Inferior parietal cortex (tissue), 1 donor: ENCODE measurements around the gene MYL6.

Experiments
- DNase-seq: peaks from one replicate; pipeline ENCODE4 v3.0.0-alpha.2; 2016; ENCODE audit errors: extremely low spot score

MYL6 gene

DNA sequence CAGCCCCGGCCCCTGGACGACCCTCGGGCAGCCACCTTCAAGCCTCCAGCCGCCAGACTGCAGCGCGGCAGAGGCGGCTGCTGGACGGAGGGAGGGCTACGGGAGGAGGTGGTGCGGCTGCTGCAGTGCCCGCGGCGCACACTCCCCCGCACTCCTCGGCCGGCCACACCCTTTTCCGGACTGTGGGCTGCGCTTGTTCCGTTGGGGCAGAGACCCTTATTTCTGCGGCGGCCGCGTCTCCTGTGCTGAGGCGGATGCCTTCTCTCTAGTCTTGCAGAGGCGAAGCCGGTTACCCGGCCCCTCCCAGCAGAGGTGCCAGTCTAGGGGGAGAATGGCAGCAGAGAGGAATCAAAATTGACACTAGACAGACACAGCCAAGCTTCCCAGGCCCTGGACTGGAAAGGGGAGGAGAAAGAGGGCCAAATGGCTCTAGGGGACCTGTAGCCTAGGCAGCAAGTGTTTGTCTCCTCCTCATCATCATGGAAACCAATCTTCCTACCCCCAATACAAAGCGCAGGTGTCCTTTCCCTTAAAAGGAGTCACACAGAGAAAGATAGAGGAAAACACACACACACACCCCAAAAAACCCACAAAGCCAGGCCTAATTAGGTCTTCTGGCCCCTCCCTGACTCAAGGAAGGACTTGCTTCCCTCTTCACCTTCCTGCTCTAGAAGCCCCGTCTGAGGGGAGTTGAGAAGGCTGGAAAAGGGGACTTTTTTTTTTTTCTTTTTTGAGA lies 28.8 kb upstream of the MYL6 start:
- no peak for DNase-seq

DNA sequence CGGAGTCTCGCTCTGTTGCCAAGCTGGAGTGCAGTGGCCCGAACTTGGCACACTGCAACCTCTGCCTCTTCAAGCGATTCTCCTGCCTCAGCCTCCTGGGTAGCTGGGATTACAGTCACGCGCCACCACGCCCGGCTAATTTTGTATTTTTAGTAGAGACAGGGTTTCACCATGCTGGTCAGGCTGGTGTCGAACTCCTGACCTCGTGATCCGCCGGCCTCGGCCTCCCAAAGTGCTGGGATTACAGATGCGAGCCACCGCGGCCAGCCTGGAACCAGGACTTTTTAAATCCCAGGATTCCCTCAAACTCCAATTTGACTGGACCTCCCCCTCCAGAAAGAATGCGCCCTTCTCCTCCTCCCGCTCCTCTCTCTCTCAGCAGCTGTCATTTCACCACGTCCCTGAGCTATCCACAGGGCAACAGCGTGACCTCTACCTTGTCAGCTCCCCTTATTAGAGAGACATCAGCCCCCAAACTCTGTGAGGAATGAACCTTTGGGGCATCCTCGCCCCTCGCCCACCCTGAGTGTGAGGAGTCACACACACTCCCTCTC lies 28.1 kb upstream of the MYL6 start:
- DNase-seq: no peak

DNA sequence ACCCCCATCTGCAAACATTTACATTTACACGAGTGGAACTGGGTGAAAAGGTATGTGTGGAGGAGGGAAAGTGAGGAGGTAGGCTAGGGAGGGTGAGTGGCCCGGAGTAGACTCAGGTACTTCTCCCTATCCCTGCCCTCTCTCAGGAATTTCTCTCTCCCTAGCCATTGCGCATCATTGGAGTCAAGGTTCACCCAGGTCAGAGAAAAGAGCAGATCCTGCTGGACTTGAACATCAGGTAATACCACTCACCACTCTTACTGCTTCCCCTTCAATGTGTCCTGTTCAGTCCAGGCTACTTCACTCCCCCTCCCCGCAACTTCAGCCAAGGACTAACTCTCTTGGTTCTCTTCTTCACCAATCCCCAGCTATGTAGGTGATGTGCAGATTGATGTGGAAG lies 27.3 kb upstream of the MYL6 start:
- DNase-seq: no peak

DNA sequence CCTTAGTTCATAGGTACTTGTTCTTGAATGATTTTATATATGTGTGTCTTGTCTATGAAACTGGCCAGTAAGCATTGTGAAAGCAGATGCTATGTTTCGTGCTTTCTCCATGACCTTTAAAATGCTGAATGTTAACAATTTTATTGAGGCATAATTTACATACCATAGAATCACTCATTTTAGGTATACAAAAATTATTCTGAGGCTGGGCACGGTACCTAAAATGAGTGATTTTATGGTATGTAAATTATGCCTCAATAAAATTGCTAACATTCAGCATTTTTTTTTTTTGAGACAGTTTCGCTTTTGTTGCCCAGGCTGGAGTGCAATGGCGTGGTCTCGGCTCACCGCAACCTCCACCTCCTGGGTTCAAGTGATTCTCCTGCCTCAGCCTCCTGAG lies 23.3 kb upstream of the MYL6 start:
- no peak for DNase-seq

DNA sequence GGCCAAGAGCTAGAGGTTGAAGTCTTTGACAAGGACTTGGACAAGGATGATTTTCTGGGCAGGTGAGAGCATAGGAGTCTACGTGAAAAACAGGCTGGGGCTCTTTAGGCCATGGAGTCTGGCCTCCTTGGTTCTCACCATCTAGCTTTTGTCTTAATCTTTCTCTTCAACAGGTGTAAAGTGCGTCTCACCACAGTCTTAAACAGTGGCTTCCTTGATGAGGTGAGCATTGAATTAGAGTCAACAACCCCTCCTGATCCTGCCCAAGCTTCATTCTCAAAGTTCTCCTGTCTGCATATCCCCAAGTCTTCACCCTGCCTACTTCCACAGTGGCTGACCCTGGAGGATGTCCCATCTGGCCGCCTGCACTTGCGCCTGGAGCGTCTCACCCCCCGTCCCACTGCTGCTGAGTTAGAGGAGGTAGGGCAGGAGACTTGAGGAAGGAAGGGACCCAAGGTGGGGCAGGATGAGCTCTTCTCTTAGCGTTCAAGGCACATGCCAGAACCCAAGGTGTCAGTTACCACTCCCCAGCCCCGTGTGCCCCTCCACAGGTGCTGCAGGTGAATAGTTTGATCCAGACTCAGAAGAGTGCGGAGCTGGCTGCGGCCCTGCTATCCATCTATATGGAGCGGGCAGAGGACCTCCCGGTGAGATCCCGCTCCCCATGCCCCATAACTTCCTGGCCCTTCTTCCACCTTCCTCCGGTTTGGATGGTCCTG lies 20.1 kb upstream of the MYL6 start:
- no peak for DNase-seq

DNA sequence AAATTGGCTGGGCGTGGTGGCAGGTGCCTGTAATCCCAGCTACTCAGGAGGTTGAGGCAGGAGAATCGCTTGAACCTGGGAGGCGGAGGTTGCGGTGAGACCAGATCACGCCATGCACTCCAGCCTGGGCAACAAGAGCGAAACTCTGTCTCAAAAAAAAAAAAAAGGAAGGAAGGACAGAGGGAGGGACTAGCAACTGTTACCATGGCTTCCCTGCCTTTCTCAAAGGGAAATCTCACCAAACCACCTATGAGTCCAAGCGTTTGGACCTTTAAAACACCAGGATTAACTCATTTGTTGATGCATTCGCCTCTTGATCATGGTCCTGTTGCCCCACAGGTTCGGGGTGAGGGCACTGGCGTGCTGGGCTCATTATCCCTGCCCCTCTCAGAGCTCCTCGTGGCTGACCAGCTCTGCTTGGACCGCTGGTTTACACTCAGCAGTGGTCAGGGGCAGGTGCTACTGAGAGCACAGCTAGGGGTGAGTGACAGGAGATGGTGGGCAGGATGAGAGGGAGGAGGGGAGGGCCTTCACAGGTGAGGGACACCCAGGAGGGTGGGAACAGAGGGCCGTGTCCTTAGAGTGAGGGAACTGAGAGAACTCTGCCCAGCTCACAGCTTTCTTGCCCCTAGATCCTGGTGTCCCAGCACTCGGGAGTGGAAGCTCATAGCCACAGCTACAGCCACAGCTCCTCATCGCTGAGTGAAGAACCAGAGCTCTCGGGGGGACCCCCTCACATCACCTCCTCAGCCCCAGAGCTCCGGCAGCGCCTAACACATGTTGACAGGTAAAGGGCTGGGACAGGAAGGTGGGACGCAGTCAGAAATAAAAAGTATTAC lies 16.0 kb upstream of the MYL6 start:
- no peak for DNase-seq

DNA sequence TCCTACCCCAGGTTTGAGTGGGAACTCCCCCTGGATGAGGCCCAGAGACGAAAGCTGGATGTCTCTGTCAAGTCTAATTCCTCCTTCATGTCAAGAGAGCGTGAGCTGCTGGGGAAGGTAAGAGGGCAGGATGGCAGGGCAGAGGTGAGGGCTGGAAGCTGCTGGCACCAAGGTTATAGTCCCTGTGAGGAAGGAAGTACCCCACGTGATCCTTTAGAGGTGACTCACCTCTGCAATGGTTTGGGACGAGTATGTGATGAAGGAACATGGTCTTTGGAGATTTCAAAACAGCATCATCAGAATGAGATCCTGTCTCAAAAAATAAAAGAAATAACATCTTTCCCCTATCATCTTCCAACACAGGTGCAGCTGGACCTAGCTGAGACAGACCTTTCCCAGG lies 14.9 kb upstream of the MYL6 start:
- DNase-seq: no peak

DNA sequence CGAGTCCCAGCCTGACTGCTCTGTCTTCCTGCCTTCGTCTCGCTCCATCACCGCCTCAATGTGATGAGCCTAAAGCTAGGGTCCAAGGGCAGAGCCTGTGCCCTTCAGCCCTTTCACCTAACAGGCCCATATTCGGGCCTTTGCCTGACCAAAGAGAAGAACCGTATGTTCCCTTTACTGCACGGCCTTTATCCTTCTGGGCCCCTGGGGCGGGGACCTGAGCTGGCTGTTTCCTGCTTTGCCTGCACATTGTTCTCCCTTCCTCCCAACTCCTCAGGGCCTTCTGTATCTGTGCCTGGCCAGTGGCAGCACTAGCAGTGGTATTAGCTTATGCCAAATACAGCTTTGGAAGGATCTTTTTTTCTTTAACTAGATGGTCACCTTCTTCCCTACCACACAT lies 14.3 kb upstream of the MYL6 start:
- DNase-seq: no peak

DNA sequence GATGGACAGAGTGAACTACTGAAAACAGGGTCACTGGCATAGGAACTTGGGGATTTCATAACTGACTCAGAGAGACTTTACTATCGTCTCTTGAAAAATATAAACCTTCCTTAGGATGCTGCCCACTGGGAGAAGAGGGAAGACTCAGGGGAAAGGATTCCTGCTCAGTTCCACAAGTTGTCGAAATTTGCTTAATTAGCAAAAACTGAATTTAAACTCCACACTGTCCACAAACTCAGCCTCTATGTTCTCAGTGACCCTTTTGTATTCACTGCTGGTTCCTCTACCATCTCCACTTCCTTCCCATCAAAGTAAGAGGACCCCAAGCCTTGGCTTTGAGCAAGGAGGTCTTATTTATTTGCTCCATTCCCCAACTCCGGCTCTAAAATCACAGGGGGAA lies 12.9 kb upstream of the MYL6 start:
- DNase-seq: no peak

DNA sequence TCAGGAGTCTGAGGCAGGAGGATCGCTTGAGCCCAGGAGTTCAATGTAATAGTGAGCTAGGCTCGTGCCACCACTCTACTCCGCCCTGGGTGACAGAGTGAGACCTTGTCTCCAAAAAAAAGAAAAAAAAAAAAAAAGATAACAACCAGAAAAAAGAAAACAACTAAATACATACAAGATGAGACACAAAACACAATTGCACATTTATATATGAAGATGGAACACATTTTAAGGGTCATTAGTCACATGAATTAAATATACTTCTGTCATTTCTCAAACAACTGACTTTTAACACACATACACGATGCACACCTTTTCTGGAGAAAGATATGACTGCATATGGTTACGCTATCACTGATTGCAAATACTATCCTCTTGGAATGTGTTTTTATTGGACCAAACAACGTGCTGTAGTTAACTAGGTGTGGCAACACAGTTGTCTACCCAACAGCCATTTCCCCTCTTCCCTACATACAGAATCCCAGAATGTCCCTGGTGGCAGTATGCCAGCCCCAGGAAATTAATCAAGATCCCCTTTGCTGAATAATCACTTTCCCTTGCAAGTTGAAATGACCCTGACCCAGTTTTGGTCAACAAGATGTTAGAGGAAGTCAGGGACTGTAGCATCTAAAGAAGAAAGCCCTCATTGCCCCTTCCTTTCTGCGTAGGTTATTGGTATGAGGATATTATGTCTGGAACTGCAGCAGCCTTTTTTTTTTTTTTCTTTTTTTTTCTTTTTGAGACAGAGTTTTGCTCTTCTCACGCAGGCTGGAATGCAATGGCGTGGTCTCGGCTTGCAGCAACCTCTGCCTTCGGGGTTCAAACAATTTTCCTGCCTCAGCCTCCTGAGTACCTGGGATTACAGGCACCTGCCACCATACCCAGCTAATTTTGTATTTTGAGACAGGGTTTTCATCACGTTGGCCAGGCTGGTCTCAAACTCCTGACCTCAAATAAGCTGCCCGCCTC lies 11.4 kb upstream of the MYL6 start:
- DNase-seq: no peak

DNA sequence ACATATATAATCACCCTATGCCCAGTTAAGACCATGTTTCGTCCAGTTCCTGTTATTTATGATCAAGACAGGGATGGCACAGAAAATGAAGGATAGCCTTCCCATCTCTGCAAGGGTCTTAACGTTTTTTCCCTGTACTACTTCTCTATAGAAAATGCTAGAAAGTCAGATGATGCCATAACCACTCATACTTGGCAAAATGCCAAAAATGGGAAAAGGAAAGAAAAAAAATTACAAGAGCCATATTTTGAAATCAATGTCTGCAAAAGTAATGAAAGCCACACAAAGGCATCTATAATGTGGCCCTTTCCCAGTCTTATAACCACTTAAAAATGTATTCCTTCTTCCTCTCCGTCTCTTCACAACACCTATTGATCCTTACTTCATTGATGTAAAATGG lies 7.6 kb upstream of the MYL6 start:
- no peak for DNase-seq

DNA sequence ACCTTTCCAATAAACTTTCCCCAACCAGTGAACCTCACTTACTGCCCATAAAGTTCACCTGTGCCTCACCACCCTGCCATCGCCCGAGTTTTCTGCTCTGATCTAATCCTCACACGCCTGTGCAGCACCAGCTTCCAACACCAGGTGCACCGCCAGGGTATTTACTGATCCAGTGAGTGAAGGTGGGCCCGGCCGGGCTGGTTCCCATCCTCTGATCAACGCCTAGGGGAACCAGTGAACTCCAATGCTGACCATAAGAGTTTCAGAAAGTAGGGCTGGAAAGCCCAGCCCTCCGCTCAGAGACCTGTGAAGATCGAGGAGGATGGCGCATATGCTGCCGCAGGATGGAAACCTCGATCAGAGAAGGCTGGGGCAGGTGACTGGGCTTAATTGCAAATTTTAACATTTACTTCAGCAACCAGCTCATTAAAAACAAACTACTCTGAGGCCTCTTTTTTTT lies 6.5 kb upstream of the MYL6 start:
- DNase-seq: no peak

DNA sequence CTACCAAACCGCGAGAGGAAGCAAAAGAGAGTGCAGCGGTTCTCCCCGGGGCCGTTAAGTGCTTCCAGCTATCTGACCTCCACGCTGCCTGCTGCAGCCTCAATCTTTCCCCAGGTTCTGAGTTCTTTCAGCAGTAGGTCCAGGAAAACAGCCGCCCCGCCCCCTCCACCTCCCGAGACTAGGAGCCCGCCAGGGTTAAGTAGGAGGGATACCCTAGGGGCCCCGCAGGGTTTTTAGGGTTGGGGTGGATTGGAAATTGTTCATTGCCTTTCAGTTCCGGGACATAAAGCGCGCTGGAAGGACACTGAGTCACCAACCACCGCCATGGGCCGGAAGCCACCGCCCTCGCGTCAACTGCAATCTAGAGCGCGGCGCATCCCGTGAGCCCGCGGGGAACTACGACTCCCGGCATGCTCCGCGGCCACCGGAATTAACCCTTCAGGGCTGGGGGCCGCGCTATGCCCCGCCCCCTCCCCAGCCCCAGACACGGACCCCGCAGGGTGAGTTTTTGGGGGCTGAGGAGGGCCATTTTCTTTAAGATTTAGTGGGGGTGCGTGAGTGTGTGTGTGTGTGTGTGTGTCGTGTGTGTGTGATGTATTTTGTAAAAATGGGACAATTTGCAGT lies 5.9 kb upstream of the MYL6 start, which contains the start of gene MYL6B:
Gene MYL6B, plus strand, starts transcription at position 456 of the 624 bp plus-strand sequence. CDS start 1,332 bp downstream, outside the sequence.
- peak; percentile 92 for DNase-seq

DNA sequence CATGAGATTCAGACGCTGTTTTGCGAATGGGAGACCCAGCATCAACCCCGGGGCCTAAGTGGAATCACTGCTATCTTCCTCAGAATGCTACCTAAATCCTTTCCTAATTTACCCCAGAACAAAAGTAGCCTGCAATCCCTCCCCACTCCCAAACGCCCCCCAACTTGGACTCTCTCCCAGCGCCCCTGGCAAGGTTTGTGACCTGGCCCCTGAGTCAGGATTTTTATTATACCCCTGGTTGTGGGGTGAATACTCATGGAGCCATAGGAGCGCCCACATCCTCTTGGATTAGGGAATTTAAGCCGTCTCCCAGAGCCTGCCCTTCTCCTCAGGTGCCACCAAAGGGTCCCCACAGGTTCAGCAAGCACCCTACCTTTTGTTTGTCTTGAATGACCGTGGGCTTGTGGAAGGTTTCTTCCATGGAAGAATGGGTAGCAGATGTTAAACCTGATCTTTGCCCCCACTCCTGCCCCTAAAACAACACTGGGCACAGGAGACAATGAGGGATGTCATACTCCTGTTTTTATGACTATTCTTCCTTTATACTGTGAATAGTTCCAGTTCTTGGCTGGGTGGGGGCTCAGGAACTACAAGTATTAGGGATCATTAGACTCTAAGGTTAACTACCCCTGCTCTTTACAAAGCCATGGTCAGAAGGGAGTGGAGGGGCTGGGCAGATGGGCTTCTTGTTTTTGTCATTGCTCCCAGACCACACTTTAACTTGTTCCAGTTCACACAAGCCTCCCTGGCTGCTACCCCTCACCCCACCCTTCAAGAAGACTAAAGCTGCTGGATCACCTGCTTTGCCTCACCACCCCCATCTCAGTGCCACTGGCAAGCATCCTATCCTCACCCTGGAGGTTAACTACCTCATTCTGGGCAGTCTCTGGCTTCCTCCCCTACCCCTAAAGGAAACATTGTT lies 5.1 kb upstream of the MYL6 start:
- DNase-seq: no peak

DNA sequence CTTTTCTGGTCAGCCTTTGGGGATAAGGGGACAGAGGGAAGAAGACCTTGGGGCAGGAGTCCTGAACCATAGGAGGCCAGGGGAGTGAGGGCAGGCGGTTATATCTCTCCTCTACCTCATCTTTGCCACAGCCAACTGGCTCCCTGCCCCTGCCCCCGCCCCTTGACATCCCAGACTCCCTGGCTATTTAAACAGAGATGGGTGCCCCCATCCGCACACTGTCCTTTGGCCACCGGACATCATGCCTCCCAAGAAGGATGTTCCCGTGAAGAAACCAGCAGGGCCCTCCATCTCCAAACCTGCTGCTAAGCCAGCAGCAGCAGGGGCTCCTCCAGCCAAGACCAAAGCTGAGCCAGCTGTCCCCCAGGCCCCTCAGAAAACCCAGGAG lies 4.5 kb upstream of the MYL6 start:
- DNase-seq: no peak

DNA sequence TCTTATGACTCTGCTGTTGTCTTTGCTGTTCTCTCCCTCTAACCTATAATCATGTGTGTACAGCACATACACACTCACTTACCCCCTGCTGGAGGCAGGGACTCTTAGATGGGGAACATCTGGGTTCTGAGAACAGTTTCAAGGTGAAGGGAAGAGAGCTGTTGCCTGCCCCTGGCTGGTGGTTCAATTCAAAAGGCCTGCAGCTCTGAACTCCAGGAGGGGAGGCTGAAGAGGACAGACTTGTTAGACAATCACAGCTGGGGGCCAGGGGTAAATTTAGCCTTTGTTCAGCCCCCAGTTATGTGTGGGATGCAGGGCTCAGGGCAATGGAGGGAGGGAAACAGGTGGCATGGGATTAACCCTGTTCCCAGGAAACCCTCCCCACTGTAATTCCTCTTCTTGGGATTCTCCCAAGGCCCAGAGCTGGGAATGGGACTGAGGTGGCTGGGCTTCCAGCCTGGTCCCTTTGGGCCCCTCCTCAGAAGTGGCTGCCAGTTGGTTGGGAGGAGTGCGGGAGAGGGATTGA lies 3.9 kb upstream of the MYL6 start:
- no peak for DNase-seq

DNA sequence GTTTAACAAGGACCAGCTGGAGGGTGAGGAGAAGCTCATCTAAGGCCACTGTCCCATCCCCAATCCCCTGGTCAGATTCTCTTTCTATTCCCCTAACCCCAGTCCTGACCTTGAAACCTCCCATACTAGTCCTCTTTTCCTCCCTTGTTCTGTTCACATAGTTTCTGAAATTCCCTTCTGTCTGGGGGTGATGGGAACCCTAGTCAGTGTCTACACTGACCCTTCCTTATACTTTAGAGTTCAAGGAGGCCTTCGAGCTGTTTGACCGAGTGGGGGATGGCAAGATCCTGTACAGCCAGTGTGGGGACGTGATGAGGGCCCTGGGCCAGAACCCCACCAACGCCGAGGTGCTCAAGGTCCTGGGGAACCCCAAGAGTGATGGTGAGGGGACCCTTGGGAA lies 3.3 kb upstream of the MYL6 start:
- no peak for DNase-seq

DNA sequence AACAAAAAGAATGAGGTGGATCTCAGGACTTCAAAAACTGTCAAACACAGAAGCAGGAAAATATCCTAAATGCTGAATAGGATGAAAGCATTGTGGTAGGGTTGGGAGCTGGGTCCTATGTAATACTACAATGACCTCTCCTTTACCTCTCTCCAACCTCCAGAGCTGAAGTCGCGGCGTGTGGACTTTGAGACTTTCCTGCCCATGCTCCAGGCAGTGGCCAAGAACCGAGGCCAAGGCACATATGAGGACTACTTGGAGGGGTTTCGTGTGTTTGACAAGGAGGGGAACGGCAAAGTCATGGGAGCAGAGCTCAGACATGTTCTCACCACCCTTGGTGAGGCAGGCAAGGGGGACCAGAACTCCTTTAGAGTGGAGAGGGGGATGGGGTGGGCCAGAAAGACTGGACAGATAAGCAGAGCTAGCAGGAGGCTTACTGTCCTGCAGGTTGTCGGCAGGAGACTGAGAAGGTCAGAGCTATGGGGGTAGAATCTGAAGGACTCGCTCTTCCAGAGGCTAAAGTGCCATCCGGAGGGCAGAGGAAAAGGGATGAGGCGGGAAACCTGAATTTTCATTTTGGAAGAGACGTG lies 2.8 kb upstream of the MYL6 start:
- no peak for DNase-seq
